Liver (tissue), 9 donors: ENCODE measurements around the gene RNASE12. TPM values are rescaled to one million over a fixed set of nuclear protein-coding genes. Genes with fewer than 3 reads are reported as not detected.

Experiments used
- DNase-seq: peaks from one replicate; pipeline ENCODE4 v3.0.0-alpha.2; 2017; ENCODE audit warnings: low spot score
- H3K27ac ChIP-seq, 2 donors: one replicate each; pipeline ENCODE4 v1.7.0; 2013; ENCODE audit warnings: inconsistent platforms in 2 of 2, low read length in 2 of 2, control low read depth in 1 of 2, low read depth in 1 of 2, mild to moderate bottlenecking in 1 of 2
- H3K27me3 ChIP-seq, 4 donors: one replicate each; pipeline versions ENCODE4 v1.6.1 to v1.7.0; 2013; ENCODE audit warnings: low read length in 3 of 4, inconsistent platforms in 1 of 4, mild to moderate bottlenecking in 1 of 4, moderate library complexity in 1 of 4; ENCODE audit not compliant: control insufficient read depth in 4 of 4, insufficient read depth in 4 of 4
- H3K36me3 ChIP-seq, 4 donors: one replicate each; pipeline versions ENCODE4 v1.6.1 to v1.7.0; 2013; ENCODE audit warnings: low read length in 3 of 4, mild to moderate bottlenecking in 3 of 4, low read depth in 1 of 4, moderate library complexity in 1 of 4; ENCODE audit not compliant: control insufficient read depth in 4 of 4, insufficient read depth in 3 of 4
- H3K4me1 ChIP-seq, 4 donors: one replicate each; pipeline versions ENCODE4 v1.6.1 to v1.7.0; 2013; ENCODE audit warnings: low read length in 3 of 4, mild to moderate bottlenecking in 3 of 4, moderate library complexity in 1 of 4; ENCODE audit not compliant: control insufficient read depth in 4 of 4, insufficient read depth in 4 of 4
- H3K4me3 ChIP-seq, 3 donors: one replicate each; pipeline versions ENCODE4 v1.6.1 to v1.7.0; 2013; ENCODE audit warnings: low read length in 3 of 3, control low read depth in 1 of 3, low read depth in 1 of 3, mild to moderate bottlenecking in 1 of 3
- H3K9ac ChIP-seq, 2 donors: one replicate each; pipeline ENCODE4 v1.7.0; 2013; ENCODE audit warnings: low read length in 2 of 2, mild to moderate bottlenecking in 2 of 2, moderate library complexity in 2 of 2, control low read depth in 1 of 2, low read depth in 1 of 2
- H3K9me3 ChIP-seq, 4 donors: one replicate each; pipeline versions ENCODE4 v1.6.1 to v1.7.0; 2013; ENCODE audit warnings: low read length in 3 of 4; ENCODE audit not compliant: control insufficient read depth in 4 of 4
- ATF3 ChIP-seq: IDR thresholded peaks from 2 replicates; pipeline ENCODE4 v1.6.1; 2016; ENCODE audit warnings: antibody characterized with exemption
- CTCF ChIP-seq: fragments of 150-350 bp; IDR thresholded peaks from 2 replicates; pipeline ENCODE4 v1.5.1; 2017; ENCODE audit warnings: improper control_type of control experiment, low read depth, low read length; ENCODE audit not compliant: missing input control
- FOXA1 ChIP-seq: IDR thresholded peaks from 2 replicates; pipeline ENCODE4 v1.6.1; 2016; ENCODE audit warnings: antibody characterized with exemption
- FOXA2 ChIP-seq: IDR thresholded peaks from 2 replicates; pipeline ENCODE4 v1.6.1; 2016; ENCODE audit warnings: antibody characterized with exemption
- GABPA ChIP-seq, 2 donors: IDR thresholded peaks in 1 of 2; conservative IDR thresholded peaks in 1 of 2; 2 replicates each; pipeline ENCODE4 v1.6.1; 2016; ENCODE audit warnings: antibody characterized with exemption in 2 of 2, mild to moderate bottlenecking in 1 of 2, moderate library complexity in 1 of 2
- HNF4A ChIP-seq, 2 donors: conservative IDR thresholded peaks; 2 replicates each; pipeline ENCODE4 v1.6.1; 2016; ENCODE audit warnings: antibody characterized with exemption in 2 of 2, mild to moderate bottlenecking in 2 of 2
- HNF4G ChIP-seq: IDR thresholded peaks from 2 replicates; pipeline ENCODE4 v1.6.1; 2016; ENCODE audit warnings: antibody characterized with exemption
- JUND ChIP-seq, 2 donors: IDR thresholded peaks; 2 replicates each; pipeline ENCODE4 v1.6.1; 2016; ENCODE audit warnings: antibody characterized with exemption in 2 of 2
- MAX ChIP-seq: IDR thresholded peaks from 2 replicates; pipeline ENCODE4 v1.6.1; 2016; ENCODE audit warnings: antibody characterized with exemption
- NR2F2 ChIP-seq: IDR thresholded peaks from 2 replicates; pipeline ENCODE4 v1.6.1; 2016; ENCODE audit warnings: antibody characterized with exemption
- RXRA ChIP-seq, 2 donors: IDR thresholded peaks; 2 replicates each; pipeline ENCODE4 v1.6.1; 2017 to 2018; ENCODE audit warnings: antibody characterized with exemption in 2 of 2, mild to moderate bottlenecking in 1 of 2
- SP1 ChIP-seq: IDR thresholded peaks from 2 replicates; pipeline ENCODE4 v1.6.1; 2018; ENCODE audit warnings: antibody characterized with exemption, mild to moderate bottlenecking
- TAF1 ChIP-seq: conservative IDR thresholded peaks from 2 replicates; pipeline ENCODE4 v1.6.1; 2016; ENCODE audit warnings: antibody characterized with exemption, mild to moderate bottlenecking
- YY1 ChIP-seq: IDR thresholded peaks from 2 replicates; pipeline ENCODE4 v1.6.1; 2016; ENCODE audit warnings: antibody characterized with exemption, mild to moderate bottlenecking
- WGBS: extraction: QIAGEN DNeasy Blood & Tissue Kit; methylation state at CpG from one replicate; pipeline ENCODE4 v1.1.7; 2013; 5-methylcytosine and 5-hydroxymethylcytosine counted together
- polyA plus RNA-seq, 2 donors: library from polyadenylated mRNA; stranded (reverse) in 1 of 2; unstranded in 1 of 2; fragments of 200-250 nt in 1 of 2; fragments of >200 nt in 1 of 2; fragmentation: Nextera tagmentation in 1 of 2; extraction: Ambion mirVana in 1 of 2; gene quantifications; one replicate each; pipeline versions ENCODE4 v1.2.1 to v1.2.3, GENCODE V29; 2013 to 2015
- total RNA-seq, 2 donors: library from RNA; depleted of rRNA; stranded (reverse); fragments of >200 nt; gene quantifications; one replicate each; pipeline ENCODE4 v1.2.3, GENCODE V29; 2014
- TF ChIP-seq, protein P1 (sequence below): IDR thresholded peaks from 2 replicates; pipeline ENCODE4 v1.6.1; 2016; ENCODE audit warnings: antibody characterized with exemption
- donor health status: healthy.
- donor health status: healthy.
- donor health status: healthy.
- donor health status: healthy.
- donor health status: healthy.

RNASE12 gene
- total and polyA plus RNA-seq, 4 donors = not detected

- no peak overlapping the region for H3K4me3 ChIP-seq
- DNase-seq = no peak
- no peaks in the 10 kb centered on the region for H3K4me1 ChIP-seq
- H3K27me3 ChIP-seq = no peaks in the 10 kb centered on the region
- no peaks in the 10 kb centered on the region for H3K9me3 ChIP-seq
- H3K27ac ChIP-seq = no peak overlapping the region
- no peak for TF ChIP-seq GABPA (IDR thresholded peaks at IDR 0.05 in 1 of 2, conservative IDR thresholded peaks at IDR 0.05 in 1 of 2)
- no peak for TF ChIP-seq MAX
- no peak for TF ChIP-seq FOXA1
- no peak for TF ChIP-seq JUND (IDR thresholded peaks at IDR 0.05)
- TF ChIP-seq NR2F2 = no peak
- TF ChIP-seq RXRA (IDR thresholded peaks at IDR 0.05) = no peak
- TF ChIP-seq HNF4A (conservative IDR thresholded peaks at IDR 0.05) = no peak
- TF ChIP-seq, protein P1, sequence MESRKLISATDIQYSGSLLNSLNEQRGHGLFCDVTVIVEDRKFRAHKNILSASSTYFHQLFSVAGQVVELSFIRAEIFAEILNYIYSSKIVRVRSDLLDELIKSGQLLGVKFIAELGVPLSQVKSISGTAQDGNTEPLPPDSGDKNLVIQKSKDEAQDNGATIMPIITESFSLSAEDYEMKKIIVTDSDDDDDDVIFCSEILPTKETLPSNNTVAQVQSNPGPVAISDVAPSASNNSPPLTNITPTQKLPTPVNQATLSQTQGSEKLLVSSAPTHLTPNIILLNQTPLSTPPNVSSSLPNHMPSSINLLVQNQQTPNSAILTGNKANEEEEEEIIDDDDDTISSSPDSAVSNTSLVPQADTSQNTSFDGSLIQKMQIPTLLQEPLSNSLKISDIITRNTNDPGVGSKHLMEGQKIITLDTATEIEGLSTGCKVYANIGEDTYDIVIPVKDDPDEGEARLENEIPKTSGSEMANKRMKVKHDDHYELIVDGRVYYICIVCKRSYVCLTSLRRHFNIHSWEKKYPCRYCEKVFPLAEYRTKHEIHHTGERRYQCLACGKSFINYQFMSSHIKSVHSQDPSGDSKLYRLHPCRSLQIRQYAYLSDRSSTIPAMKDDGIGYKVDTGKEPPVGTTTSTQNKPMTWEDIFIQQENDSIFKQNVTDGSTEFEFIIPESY = no peak
- TF ChIP-seq TAF1 = no peak
- no peak for TF ChIP-seq SP1
- TF ChIP-seq YY1 = no peak
- no peak for TF ChIP-seq CTCF
- H3K9ac ChIP-seq = no peak overlapping the region
- no peaks in the 10 kb centered on the region for H3K36me3 ChIP-seq
- 91% methylated on average over 3 of the region's 3 CpGs for WGBS
Measured at GRCh38 chr14:20551606-20552005, 39.6 kb downstream of the RNASE12 start.

DNA sequence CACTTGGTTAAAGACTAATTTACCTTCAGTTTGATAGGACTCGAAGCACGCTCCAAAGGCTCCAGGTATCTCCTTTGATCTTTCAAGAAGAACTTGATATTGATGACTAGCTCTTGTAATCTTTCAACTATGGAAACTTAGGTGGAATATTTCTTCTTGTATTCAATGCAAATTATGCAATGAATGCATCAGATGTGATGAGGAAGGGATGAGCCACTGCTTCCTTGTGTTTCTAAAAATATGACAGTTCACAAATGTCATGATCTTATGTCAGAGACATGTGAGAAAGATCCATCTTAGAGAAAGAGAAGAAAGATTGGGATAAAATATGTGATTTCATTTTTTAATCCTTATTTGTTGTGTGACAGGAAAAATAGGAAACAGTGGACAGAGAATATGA, 40.2 kb downstream of the RNASE12 start:
- Histone ChIP-seq H3K9ac (no peak overlapping the region), H3K36me3 (no peaks in the 10 kb centered on the region), H3K9me3 (no peaks in the 10 kb centered on the region), H3K4me1 (no peaks in the 10 kb centered on the region), H3K27me3 (no peaks in the 10 kb centered on the region), H3K27ac (no peak overlapping the region), H3K4me3 (no peak overlapping the region)
- no peak for DNase-seq
- 90% methylated on average over 2 of the region's 2 CpGs for WGBS
- TF ChIP-seq FOXA1 (no peak), NR2F2 (no peak), FOXA2 (no peak), GABPA (IDR thresholded peaks at IDR 0.05 in 1 of 2, conservative IDR thresholded peaks at IDR 0.05 in 1 of 2) (no peak), CTCF (no peak), ATF3 (no peak), RXRA (IDR thresholded peaks at IDR 0.05) (no peak), JUND (IDR thresholded peaks at IDR 0.05) (no peak), HNF4G (no peak)
- TF ChIP-seq, protein P1 = no peak
